GM12891 (cell line): ENCODE data around the gene CARD16. TPM values are rescaled to one million over a fixed set of nuclear protein-coding genes. Genes with fewer than 3 reads are reported as not detected.
A peak's percentile ranks its signal among the peaks of the same experiment; 100 is the strongest.
"Not testable (repeated sequence)": the region's sequence is repeated elsewhere in the genome, so short reads cannot be mapped to it uniquely, and the experiment has no call there.

Source experiments
- DNase-seq: peaks from one replicate; pipeline ENCODE4 v3.0.0; 2011; ENCODE audit warnings: low spot score; ENCODE audit not compliant: insufficient read length
- FAIRE-seq: peaks from 2 replicates; lab custom pipeline; 2011; peaks lifted over from hg19 to GRCh38; lab: Jason Lieb, UNC
- PAX5 ChIP-seq: IDR thresholded peaks from 2 replicates; pipeline ENCODE4 v1.6.1; 2011; ENCODE audit warnings: low read length, moderate library complexity, mild to moderate bottlenecking; ENCODE audit not compliant: insufficient read depth, severe bottlenecking
- POLR2A ChIP-seq: IDR thresholded peaks from 2 replicates; pipeline ENCODE4 v1.6.1; 2011; ENCODE audit warnings: low read depth, low read length, control low read depth
- POLR2AphosphoS5 ChIP-seq: IDR thresholded peaks from 2 replicates; pipeline ENCODE4 v1.6.1; 2011; ENCODE audit warnings: low read depth, low read length, control low read depth
- POU2F2 ChIP-seq: IDR thresholded peaks from 2 replicates; pipeline ENCODE4 v1.6.1; 2011; ENCODE audit warnings: low read depth, mild to moderate bottlenecking, control low read depth, low read length, moderate library complexity
- SPI1 ChIP-seq: IDR thresholded peaks from 2 replicates; pipeline ENCODE4 v1.6.1; 2011; ENCODE audit warnings: low read depth, low read length, control low read depth
- TAF1 ChIP-seq: IDR thresholded peaks from 2 replicates; pipeline ENCODE4 v1.6.1; 2011; ENCODE audit warnings: low read depth, low read length, control low read depth
- polyA plus RNA-seq: library from polyadenylated mRNA; unstranded; fragments of >200 nt; gene quantifications from one replicate; pipeline ENCODE4 v1.2.1, GENCODE V29; 2012; ENCODE audit warnings: low read depth, missing spikeins, inconsistent platforms; ENCODE audit not compliant: missing spikeins

Gene CARD16
- 33.7 TPM for polyA plus RNA-seq

DNA sequence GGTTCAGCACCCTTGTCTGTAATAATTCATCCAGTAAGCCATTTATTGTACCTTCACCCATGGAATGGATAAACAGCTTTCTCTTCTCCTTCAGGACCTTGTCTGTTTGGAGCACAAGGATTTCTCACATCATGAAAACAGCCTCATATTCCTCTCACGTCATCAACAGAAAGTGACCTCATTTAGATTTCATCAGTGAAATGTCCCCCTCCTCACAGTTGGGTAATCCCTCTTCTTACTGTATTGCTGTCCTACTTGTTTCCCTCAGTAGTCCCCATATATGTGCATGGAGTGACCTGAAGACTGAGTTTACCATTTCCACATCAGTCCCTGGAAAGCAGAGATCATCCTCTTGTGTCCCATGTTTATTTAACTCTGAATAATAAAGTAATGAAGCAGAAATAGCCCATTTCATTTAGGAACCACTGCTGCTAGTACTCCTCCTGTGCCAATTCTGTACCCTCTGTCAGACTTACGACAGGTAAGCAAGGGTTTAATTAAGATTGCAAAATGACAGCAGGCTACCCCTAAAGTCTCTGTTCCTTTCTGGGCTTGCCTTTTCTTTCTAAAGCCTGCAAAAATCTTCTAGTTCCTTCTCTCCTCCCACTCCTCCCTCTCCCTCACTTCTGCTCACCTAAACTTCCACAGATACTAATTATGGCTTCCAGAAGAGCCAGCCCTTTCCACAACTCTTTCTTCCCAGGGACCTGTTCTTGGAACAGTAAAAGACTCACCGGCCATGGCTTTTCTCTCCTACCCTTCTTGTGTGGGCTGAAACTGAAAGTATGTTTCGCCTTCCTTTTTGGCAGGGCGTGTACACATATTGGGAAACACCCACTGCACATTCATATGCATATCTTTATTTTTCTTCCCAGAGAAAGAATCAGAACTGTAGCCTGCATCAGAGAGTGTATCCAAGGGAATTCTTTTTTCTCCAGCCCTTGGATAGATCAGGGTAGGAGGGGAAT is at the start of gene CARD16:
Gene CARD16 (minus strand): TSS at position 779 of the 968 bp plus-strand sequence. CDS start 38 bp downstream, at position 741.
- TF ChIP-seq POU2F2: peak; percentile 86
- peak; percentile 87 for FAIRE-seq
- DNase-seq: not testable (repeated sequence)

GRCh38 chr11:105092256-105093239 is 47.4 kb upstream of the CARD16 start:
- FAIRE-seq: no peak
- TF ChIP-seq POU2F2: no peak
- TF ChIP-seq POLR2AphosphoS5: no peak
- DNase-seq: no peak

GRCh38 chr11:105081412-105082150 is 36.4 kb upstream of the CARD16 start:
- TF ChIP-seq TAF1: no peak
- TF ChIP-seq POLR2A: no peak
- TF ChIP-seq PAX5: no peak
- TF ChIP-seq POU2F2: no peak
- TF ChIP-seq POLR2AphosphoS5: no peak
- TF ChIP-seq SPI1: no peak
- FAIRE-seq (no peak), DNase-seq (no peak)

- not testable (repeated sequence) for FAIRE-seq, DNase-seq
Measured at GRCh38 chr11:105080171-105080906, 35.2 kb upstream of the CARD16 start.

- DNase-seq (no peak), FAIRE-seq (no peak)
- TF ChIP-seq PAX5 (no peak), POU2F2 (no peak), TAF1 (no peak), SPI1 (no peak), POLR2A (no peak), POLR2AphosphoS5 (no peak)
Measured at GRCh38 chr11:105078283-105078682, 33.1 kb upstream of the CARD16 start.

DNA sequence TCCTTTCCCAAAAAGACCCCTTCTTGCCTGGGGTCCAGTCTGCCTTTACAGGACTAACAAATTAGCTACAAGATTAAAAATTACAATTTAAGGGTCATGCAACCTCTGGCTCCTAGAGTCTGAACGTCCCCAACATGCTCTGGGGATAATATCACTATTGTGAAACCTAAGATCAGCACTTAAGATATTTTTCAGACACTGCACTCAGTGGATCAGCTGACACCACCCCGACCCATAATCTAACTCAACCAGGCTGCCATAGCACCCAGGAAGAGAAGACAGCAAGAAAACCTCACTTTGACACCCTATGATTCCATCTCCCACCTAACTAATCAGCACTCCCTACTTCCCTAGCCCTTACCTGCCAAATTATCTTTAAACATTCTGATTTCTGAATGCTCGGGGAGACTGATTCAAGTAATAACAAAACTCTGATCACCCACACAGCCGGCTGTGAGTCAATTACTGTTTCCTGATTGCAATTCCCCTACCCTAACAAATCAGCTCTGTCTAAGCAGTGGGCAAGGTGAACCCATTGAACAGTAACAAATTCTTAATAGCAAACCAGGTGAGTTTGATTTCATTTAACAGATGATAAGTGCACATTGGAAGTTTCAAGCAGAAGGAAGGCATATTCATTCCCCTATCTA is 32.1 kb upstream of the CARD16 start:
- FAIRE-seq: peak; percentile 56
- DNase-seq: not testable (repeated sequence)

DNA sequence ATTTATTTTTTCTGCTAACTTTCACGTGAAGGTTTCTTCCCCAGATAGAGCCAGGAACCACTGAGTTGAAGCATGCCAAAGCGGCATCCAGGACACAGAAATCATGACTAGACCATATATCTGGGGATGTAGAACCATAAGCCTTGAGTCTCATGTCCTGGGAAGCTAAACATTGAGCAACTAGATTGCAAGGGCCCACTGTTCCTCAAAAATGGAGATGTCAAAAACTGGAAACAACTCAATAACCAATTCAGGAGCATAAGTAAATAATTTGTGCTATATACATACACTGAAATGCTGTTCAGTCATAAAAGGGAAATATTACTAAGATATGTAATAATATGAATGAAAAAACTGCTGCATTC is 29.0 kb upstream of the CARD16 start:
- no peak for DNase-seq
- TF ChIP-seq PAX5 (no peak), POU2F2 (no peak), TAF1 (no peak), POLR2AphosphoS5 (no peak), SPI1 (no peak)
- no peak for FAIRE-seq

GRCh38 chr11:105073456-105074165 is 28.5 kb upstream of the CARD16 start:
- TF ChIP-seq SPI1 (no peak), TAF1 (no peak), POLR2A (no peak), PAX5 (no peak), POLR2AphosphoS5 (no peak), POU2F2 (no peak)
- FAIRE-seq: no peak
- DNase-seq: no peak

- DNase-seq, FAIRE-seq: not testable (repeated sequence)
Measured at GRCh38 chr11:105072080-105072479, 26.9 kb upstream of the CARD16 start.
